HG02642 (cell line): ENCODE measurements around the gene CUL2.
"Not testable (repeated sequence)": the region's sequence is repeated elsewhere in the genome, so short reads cannot be mapped to it uniquely, and the experiment has no call there.

Experiments
- ATAC-seq: cut with Tn5 transposase; IDR thresholded peaks from one replicate; pipeline ENCODE4 v1.9.1; 2021; ENCODE audit warnings: mild to moderate bottlenecking; ENCODE audit not compliant: unreplicated experiment, poor library complexity

Gene CUL2

DNA sequence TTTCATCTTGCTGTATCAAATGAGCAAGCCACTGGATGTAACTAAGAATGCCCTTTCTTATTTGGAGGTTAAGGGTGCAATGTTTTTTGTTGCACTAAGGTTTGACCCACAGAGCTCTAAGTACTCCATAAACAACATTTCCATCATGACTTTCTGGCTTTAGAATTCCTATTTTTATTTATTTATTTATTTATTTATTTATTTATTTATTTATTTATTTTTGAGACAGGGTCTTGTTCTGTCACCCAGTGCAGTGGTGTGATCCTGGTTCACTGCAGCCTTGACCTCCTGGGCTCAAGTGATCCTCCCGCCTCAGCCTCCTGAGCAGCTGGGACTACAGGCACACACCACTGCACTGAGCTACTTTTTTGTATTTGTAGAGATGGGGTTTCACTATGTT lies 9.9 kb downstream of the CUL2 start:
- ATAC-seq = not testable (repeated sequence)

- ATAC-seq = no peak
These were observed 10.4 kb downstream of the CUL2 start for GRCh38 chr10:35079763-35080162.

GRCh38 chr10:35079265-35079664 lies 10.9 kb downstream of the CUL2 start:
- no peak for ATAC-seq

DNA sequence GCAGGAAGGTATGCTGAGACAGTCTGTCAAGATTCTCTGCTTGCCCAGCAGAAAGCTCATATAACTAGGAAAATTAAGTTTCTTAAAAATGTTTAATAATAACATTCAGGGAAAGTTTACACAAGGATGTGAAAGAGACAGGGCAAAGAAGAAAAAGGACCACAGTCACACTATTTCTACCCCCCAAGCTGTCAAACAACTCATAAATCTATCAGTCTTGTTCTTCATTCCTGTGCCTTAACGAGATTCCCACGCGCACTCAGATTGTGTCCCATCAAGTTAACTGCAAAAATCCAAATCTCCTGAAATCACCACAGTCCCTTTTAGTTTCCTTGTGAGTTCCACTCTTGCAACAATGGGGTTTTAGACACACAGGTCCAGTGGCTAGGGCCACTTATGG lies 14.9 kb downstream of the CUL2 start:
- ATAC-seq = no peak

DNA sequence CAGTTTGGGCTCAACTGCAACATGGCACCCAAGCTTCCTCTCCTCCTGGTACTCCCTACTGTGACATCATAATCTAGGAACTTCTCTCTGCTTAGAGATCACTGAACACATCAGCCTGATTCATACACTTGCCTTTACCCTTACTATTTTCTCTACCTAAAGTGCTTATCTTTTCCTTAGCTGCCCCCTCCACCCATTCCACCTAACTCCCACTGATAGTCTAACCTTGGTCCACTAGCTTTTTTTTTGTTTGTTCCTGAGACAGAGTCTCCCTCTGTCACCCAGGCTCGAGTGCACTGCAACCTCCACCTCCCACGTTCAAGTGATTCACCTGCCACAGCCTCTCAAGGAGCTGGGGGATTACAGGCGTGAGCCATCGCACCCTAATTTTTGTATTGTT lies 15.9 kb downstream of the CUL2 start:
- ATAC-seq = no peak

DNA sequence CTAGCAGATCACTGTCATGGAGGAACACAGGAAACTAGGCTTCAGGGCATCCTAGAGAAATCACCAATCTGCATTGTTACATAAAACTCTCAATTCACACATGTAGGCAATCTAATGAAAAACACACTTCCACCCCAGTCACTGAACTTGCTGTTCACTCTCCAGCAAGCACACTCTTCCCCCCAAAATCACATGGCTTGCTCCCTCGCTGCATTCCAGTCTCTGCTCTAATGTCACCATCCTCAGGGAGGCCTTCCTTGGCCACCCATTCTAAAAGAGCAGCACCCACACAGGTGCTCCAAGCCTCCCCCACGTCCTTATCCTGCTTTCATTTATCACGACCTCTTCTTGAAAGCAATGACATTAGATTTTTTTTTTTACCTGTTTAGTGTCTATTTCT lies 19.6 kb downstream of the CUL2 start:
- no peak for ATAC-seq

GRCh38 chr10:35063837-35064454 lies 26.2 kb downstream of the CUL2 start:
- no peak for ATAC-seq

DNA sequence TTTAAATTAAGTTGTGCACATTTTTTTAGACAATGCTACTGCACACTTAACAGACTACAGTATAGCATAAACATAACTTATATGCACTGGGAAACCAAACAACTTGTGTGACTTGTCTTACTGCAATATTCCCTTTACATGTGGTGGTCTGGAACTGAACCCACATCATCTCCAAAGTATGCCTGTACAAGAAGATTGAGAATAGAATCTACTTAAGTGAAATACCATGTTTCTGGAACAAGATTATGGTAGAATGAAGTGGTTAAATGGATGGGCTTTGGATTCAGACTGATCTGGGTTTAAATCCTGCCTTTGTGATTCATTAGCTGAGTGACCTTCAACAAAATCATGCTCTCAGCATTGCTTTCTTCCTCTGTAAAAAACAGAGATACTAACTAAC lies 30.7 kb downstream of the CUL2 start:
- ATAC-seq = no peak

DNA sequence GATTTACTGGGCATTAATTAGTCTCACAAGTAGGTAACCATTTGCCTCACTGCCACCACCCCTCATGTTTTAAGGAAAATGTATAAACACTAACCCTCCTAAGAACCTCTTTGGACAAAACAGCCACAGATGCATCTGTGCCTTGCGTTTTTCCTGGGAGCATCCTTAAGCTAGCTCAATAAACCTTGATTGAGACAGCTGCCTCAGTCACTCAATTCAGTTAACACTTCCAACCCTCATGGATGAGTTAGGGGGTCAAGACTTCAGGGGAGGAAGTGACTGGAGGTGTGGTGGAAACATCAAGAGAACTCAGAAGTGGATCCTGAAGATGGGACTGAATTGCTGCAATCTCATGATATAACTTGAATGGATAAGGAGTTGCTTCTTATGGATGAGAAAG lies 31.5 kb downstream of the CUL2 start:
- no peak for ATAC-seq

DNA sequence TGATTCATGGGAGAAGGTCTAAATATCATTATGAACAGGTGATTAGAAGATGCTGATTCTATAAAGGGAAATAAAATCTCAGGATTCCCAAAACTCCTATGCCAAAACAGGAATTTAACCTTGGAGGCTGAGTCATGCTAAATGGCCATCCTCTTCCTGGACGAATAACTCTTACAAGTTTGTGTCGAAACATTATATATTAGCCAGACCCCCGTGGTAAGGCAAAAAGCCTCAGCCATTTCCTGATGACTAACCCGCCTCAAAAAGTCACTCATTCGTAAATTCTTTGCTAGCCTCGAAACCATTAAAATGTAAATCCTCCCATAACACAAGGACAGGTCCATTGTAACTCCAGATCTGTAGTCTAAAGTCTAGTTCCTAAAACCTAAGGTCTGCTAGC lies 32.0 kb downstream of the CUL2 start:
- ATAC-seq = peak; percentile 76

- ATAC-seq = no peak
These were observed 33.5 kb downstream of the CUL2 start for GRCh38 chr10:35056686-35057085.

GRCh38 chr10:35056133-35056532 lies 34.0 kb downstream of the CUL2 start:
- no peak for ATAC-seq

- ATAC-seq = no peak
These were observed 39.6 kb downstream of the CUL2 start for GRCh38 chr10:35050568-35050967.

DNA sequence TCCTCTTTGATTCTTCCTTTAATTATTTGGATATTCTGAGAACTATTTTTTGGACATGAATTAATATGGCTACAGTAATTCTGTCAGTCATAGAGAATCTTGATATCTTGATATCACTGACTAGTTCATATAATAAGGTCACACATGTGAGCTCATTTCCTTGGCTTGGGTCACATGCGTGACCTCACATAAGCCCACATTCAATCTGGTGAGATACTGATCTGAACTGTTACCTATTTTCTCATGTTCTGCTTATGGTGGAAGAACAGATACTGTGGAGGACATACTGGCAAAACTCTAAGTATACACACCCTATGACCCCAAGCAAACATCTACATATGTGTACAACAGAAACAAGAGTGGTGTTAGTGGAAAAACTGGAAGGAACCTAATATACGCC lies 44.1 kb downstream of the CUL2 start:
- no peak for ATAC-seq

DNA sequence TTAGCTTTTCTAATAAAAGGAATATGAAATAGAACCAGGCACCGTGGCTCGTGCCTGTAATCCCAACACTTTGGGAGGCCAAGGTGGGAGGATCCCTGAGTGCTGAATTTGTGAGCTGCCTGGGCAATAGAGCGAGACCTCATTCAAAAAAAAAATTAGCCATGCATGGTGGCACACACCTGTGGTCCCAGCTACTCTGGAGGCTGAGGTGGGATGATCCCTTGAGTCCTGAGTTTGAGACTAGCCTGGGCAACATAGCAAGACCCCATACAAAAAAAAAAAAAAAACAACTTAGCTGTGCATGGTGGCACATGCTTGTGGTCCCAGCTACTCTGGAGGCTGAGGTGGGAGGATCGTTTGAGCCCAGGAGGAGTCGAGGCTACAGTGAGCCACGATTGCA lies 44.9 kb downstream of the CUL2 start:
- ATAC-seq = not testable (repeated sequence)

DNA sequence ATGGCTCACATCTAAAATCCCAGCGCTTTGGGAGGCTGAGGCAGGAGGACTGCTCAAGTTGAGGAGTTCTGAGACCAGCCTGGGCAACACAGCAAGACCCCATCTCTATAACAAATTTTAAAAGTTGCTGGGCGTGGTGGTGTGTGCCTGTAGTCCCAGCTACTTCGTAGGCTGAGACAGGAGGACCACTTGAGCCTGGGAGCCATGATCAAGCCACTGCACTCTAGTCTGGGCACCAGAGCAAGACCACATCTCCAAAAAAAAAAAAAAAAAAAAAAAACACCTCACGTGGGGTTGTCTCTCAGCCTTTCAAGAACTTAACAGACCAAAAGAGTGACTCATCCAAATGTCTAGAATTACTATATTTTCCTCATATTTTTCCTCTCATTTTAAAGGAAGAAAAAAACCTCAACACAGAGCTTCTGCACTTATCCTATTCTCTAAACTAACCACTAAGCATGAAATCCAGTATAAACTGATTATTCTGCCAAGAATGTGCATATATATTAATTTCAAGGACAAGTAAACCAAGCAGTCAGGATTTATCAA lies 46.3 kb downstream of the CUL2 start:
- no peak for ATAC-seq

- ATAC-seq = no peak
These were observed 47.4 kb downstream of the CUL2 start for GRCh38 chr10:35042783-35043182.

GRCh38 chr10:35041502-35041879 lies 48.6 kb downstream of the CUL2 start:
- no peak for ATAC-seq

GRCh38 chr10:35040760-35041501 lies 49.2 kb downstream of the CUL2 start:
- no peak for ATAC-seq

DNA sequence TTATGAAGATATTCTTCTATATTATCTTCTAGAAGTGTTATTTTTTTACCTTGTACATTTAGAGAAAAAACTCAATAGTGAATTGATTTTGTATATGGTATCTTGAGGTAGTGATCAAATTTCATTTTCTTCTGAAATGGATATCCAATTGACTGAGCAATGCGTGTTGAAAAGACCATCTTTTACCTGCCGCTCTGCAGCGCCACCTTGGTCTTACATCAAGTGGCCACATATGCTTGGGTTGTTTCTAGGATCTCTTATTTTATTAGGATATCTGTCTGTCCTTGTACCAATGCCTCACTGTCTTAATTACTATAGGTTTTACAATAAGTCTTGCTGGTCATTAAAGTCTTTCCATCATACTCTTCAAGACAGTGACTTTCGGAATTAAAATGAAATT lies 53.0 kb downstream of the CUL2 start:
- ATAC-seq = no peak

DNA sequence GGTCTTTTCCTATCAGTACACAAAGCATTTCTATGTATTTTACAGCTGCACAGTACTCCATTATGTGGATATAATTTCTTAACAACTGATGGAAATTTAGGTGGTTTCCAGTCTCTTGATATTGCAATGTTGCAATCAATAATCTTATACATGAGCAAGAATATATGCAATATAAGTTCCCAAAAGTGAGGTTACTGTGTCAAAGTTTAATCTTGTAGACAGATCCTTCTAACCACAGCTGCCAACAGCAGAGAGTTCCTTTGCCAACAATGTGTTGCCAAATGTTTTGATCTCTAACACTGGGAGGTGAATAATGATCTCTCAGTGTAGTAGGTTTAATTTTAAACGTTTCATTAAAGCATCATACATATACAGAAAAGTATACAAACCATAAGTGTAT lies 54.5 kb downstream of the CUL2 start:
- ATAC-seq = no peak

DNA sequence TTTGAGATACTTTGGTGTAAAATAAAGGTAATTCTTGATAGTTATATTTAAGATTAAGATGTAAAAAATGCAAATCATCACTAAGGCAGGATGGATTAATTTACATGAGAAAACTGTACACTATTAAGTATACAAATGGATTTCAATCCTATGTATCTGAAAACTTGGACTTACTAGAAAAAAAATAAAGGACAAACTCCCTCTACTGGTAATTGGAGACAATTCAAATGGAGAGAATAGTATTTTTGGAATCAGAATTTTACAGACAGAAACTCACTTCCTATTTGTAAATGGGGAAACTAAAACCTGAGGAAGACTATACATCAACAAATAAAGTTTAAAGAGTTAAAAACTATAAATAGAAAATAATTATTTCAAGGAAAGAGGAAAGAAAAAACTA lies 62.6 kb downstream of the CUL2 start:
- no peak for ATAC-seq
